Stimulated activated CD8-positive, alpha-beta memory T cell treated with anti-CD3 and anti-CD28 coated beads, Interleukin-7, amount 100 ng/mL, for 1 hour (primary cell): ENCODE results near the gene SERPINB7.

Experiments
- DNase-seq, 2 donors: peaks; one replicate each; pipeline ENCODE4 v3.0.0-alpha.2; 2020; ENCODE audit warnings: low read depth in 2 of 2

Gene SERPINB7

DNA sequence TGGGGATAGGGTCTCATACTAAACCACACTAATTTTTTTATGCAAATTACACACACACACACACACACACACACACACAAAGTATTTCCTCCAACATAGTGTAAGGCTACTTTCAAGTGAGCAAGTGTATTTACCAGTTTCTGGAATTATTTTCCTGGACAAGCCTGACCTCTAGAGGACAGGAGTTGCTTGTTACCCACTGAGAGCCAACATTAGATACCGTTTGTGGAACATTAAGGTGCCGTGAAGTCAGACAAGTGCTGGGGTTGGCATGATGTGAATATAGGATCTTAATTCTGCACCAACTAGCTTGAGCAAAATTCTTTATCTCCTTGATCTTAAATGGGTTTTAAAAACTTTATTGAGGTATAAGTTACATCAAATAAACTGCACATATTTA, 72.9 kb downstream of the SERPINB7 start:
- DNase-seq: no peak

GRCh38 chr18:63850020-63850419, 74.8 kb downstream of the SERPINB7 start:
- DNase-seq: no peak

GRCh38 chr18:63850636-63851035, 75.4 kb downstream of the SERPINB7 start:
- DNase-seq: no peak
